Kidney epithelial cell (primary cell): ENCODE measurements around the gene TMCC2. TPM values are rescaled to one million over a fixed set of nuclear protein-coding genes. Genes with fewer than 3 reads are reported as not detected.

Source experiments
- DNase-seq: peaks from one replicate; pipeline ENCODE4 v3.0.0-alpha.2; 2010; ENCODE audit warnings: low read depth
- H3K27me3 ChIP-seq: 2 replicates; pipeline ENCODE4 v1.6.0; 2011; ENCODE audit warnings: low read length; ENCODE audit not compliant: control insufficient read depth, insufficient read depth
- H3K36me3 ChIP-seq: 2 replicates; pipeline ENCODE4 v1.5.1; 2011; ENCODE audit warnings: low read length; ENCODE audit not compliant: control insufficient read depth, insufficient read depth
- H3K4me3 ChIP-seq: 2 replicates; pipeline ENCODE4 v1.5.1; 2011; ENCODE audit warnings: low read depth, mild to moderate bottlenecking, control low read depth, low read length
- CTCF ChIP-seq: IDR thresholded peaks from 2 replicates; pipeline ENCODE4 v1.5.1; 2011; ENCODE audit warnings: mild to moderate bottlenecking, moderate library complexity, low read length, control low read depth, inconsistent platforms; ENCODE audit not compliant: insufficient read depth, poor library complexity, severe bottlenecking
- total RNA-seq: library from RNA; depleted of rRNA; stranded (reverse); fragments of >200 nt; gene quantifications from 2 replicates; pipeline ENCODE4 v1.2.3, GENCODE V29; 2015

TMCC2 gene
- total RNA-seq, 1 donor from 2014 or later: 12.7 TPM

GRCh38 chr1:205304695-205305070 is 76.9 kb downstream of the TMCC2 start:
- TF ChIP-seq CTCF: no peak
- peaks cover 14% of the 10 kb centered on the region for H3K36me3 ChIP-seq

GRCh38 chr1:205306929-205307566 is 79.3 kb downstream of the TMCC2 start:
- H3K36me3 ChIP-seq: peaks cover 15% of the 10 kb centered on the region

More at GRCh38 chr1:205304695-205305070, 76.9 kb downstream of the TMCC2 start:
- Histone ChIP-seq H3K4me3 (no peak overlapping the region), H3K27me3 (no peaks in the 10 kb centered on the region)
- DNase-seq: no peak

GRCh38 chr1:205309741-205310140 is 82.0 kb downstream of the TMCC2 start:
- DNase-seq: no peak
- Histone ChIP-seq H3K27me3 (no peaks in the 10 kb centered on the region), H3K4me3 (no peak overlapping the region), H3K36me3 (peaks cover 10% of the 10 kb centered on the region)
- no peak for TF ChIP-seq CTCF

More at GRCh38 chr1:205306929-205307566, 79.3 kb downstream of the TMCC2 start:
- Histone ChIP-seq H3K4me3 (no peak overlapping the region), H3K27me3 (no peaks in the 10 kb centered on the region)
- TF ChIP-seq CTCF: no peak
- no peak for DNase-seq

GRCh38 chr1:205310976-205311704 is 83.4 kb downstream of the TMCC2 start:
- Histone ChIP-seq H3K4me3 (no peak overlapping the region), H3K27me3 (no peaks in the 10 kb centered on the region), H3K36me3 (peaks cover 10% of the 10 kb centered on the region)
- DNase-seq: no peak
- no peak for TF ChIP-seq CTCF

GRCh38 chr1:205312866-205313562 is 85.3 kb downstream of the TMCC2 start:
- TF ChIP-seq CTCF: no peak
- no peaks in the 10 kb centered on the region for H3K27me3 ChIP-seq
- H3K36me3 ChIP-seq: peaks cover 4% of the 10 kb centered on the region
- H3K4me3 ChIP-seq: no peak overlapping the region
- DNase-seq: no peak
